Mammary epithelial cell (primary cell): Measurements from ENCODE around the gene SPPL2B.

Source experiments
- CTCF ChIP-seq, 2 donors: IDR thresholded peaks in 1 of 2; conservative IDR thresholded peaks in 1 of 2; 2 replicates each; pipeline ENCODE4 v1.5.1; 2011 to 2012; ENCODE audit warnings: inconsistent platforms in 2 of 2, low read length in 2 of 2, mild to moderate bottlenecking in 2 of 2, control low read depth in 1 of 2, low read depth in 1 of 2; ENCODE audit not compliant: insufficient read depth in 1 of 2; ENCODE audit errors: extremely low read depth in 1 of 2
- EZH2 ChIP-seq: IDR thresholded peaks from 2 replicates; pipeline ENCODE4 v1.6.1; 2012; ENCODE audit warnings: low read length, inconsistent platforms, borderline replicate concordance

GRCh38 chr19:2324220-2324948, 4.1 kb upstream of the SPPL2B start:
- TF ChIP-seq EZH2 (no peak), CTCF (conservative IDR thresholded peaks at IDR 0.05 in 1 of 2, IDR thresholded peaks at IDR 0.05 in 1 of 2; ENCODE audit: extremely low read depth in 1 of 2, insufficient read depth in 1 of 2, low read depth in 1 of 2, low read length in 2 of 2) (no peak)
